Loucy (cell line): ENCODE measurements around the gene PPRC1.
A peak's percentile ranks its signal among the peaks of the same experiment; 100 is the strongest.

Experiments
- H2AFZ ChIP-seq: fragments of 200-600 bp; sonication (generic); 2 replicates; pipeline ENCODE4 v1.6.0; 2016; ENCODE audit warnings: antibody characterized with exemption, mild to moderate bottlenecking, low read length, moderate library complexity
- H3F3A ChIP-seq: fragments of 200-600 bp; 2 replicates; pipeline ENCODE4 v1.6.0; 2016; ENCODE audit warnings: antibody characterized with exemption, low read depth, mild to moderate bottlenecking
- H3K27me3 ChIP-seq: fragments of 200-600 bp; sonication (generic); 2 replicates; pipeline ENCODE4 v1.6.1; 2014; ENCODE audit warnings: low read length, mild to moderate bottlenecking; ENCODE audit not compliant: insufficient read depth, poor library complexity, severe bottlenecking
- H3K36me3 ChIP-seq: fragments of 200-600 bp; sonication (generic); 2 replicates; pipeline ENCODE4 v1.6.1; 2016; ENCODE audit warnings: low read length; ENCODE audit not compliant: insufficient read depth
- H3K4me1 ChIP-seq: fragments of 200-600 bp; sonication (generic); 2 replicates; pipeline ENCODE4 v1.5.1; 2014; ENCODE audit warnings: low read length, mild to moderate bottlenecking; ENCODE audit not compliant: insufficient read depth, poor library complexity, severe bottlenecking
- H3K4me2 ChIP-seq: fragments of 200-600 bp; sonication (generic); 2 replicates; pipeline ENCODE4 v1.6.0; 2014; ENCODE audit warnings: antibody characterized with exemption, low read length, low read depth, mild to moderate bottlenecking; ENCODE audit not compliant: poor library complexity, severe bottlenecking
- H3K4me3 ChIP-seq: fragments of 200-600 bp; sonication (generic); 2 replicates; pipeline ENCODE4 v1.5.1; 2014; ENCODE audit warnings: low read length, mild to moderate bottlenecking, mixed read lengths; ENCODE audit not compliant: poor library complexity, severe bottlenecking
- H3K79me2 ChIP-seq: fragments of 200-600 bp; sonication (generic); 2 replicates; pipeline ENCODE4 v1.6.1; 2014; ENCODE audit warnings: low read length; ENCODE audit not compliant: insufficient read depth
- H3K9ac ChIP-seq: fragments of 200-600 bp; sonication (generic); 2 replicates; pipeline ENCODE4 v1.6.0; 2014; ENCODE audit warnings: mild to moderate bottlenecking, low read depth, low read length, moderate library complexity; ENCODE audit not compliant: poor library complexity, severe bottlenecking
- H3K9me2 ChIP-seq: fragments of 200-600 bp; sonication (generic); replicated peaks from 2 replicates; pipeline ENCODE4 v1.6.1; 2016; ENCODE audit warnings: low read depth, low read length, mixed read lengths
- H3K9me3 ChIP-seq: fragments of 200-600 bp; sonication (generic); 2 replicates; pipeline ENCODE4 v1.6.1; 2014; ENCODE audit warnings: mild to moderate bottlenecking, antibody characterized with exemption, low read length, low read depth; ENCODE audit not compliant: insufficient read depth
- H4K20me1 ChIP-seq: fragments of 200-600 bp; sonication (generic); 2 replicates; pipeline ENCODE4 v1.6.0; 2014; ENCODE audit warnings: antibody characterized with exemption, low read length, mild to moderate bottlenecking; ENCODE audit not compliant: insufficient read depth, poor library complexity, severe bottlenecking
- CTCF ChIP-seq: fragments of 200-600 bp; sonication (generic); conservative IDR thresholded peaks from 2 replicates; pipeline ENCODE4 v1.5.1; 2014; ENCODE audit warnings: mild to moderate bottlenecking, antibody characterized with exemption, low read length
- EZH2phosphoT487 ChIP-seq: fragments of 200-600 bp; IDR thresholded peaks from 2 replicates; pipeline ENCODE4 v1.6.1; 2018; ENCODE audit warnings: antibody characterized with exemption, mild to moderate bottlenecking, moderate library complexity, borderline replicate concordance

PPRC1 gene

GRCh38 chr10:102170602-102171001, 37.8 kb downstream of the PPRC1 start:
- Histone ChIP-seq H3K4me2 (no peak overlapping the region), H3K9me2 (no peaks in the 10 kb centered on the region), H3K79me2 (no peaks in the 10 kb centered on the region), H3K9me3 (no peaks in the 10 kb centered on the region), H3F3A (no peaks in the 10 kb centered on the region), H3K9ac (no peak overlapping the region), H3K4me1 (no peaks in the 10 kb centered on the region), H2AFZ (no peak overlapping the region), H4K20me1 (no peaks in the 10 kb centered on the region), H3K27me3 (no peaks in the 10 kb centered on the region), H3K4me3 (no peak overlapping the region), H3K36me3 (no peaks in the 10 kb centered on the region)
- TF ChIP-seq EZH2phosphoT487, result no peak
- no peak for TF ChIP-seq CTCF

GRCh38 chr10:102172288-102172687, 39.4 kb downstream of the PPRC1 start:
- Histone ChIP-seq H3K79me2 (no peaks in the 10 kb centered on the region), H2AFZ (peak overlapping the region; percentile 52; the same call in 1 of the 2 replicates), H3K4me2 (no peak overlapping the region), H3K9me2 (no peaks in the 10 kb centered on the region), H4K20me1 (no peaks in the 10 kb centered on the region), H3K36me3 (no peaks in the 10 kb centered on the region), H3F3A (no peaks in the 10 kb centered on the region), H3K27me3 (no peaks in the 10 kb centered on the region), H3K9me3 (no peaks in the 10 kb centered on the region), H3K4me1 (no peaks in the 10 kb centered on the region), H3K9ac (no peak overlapping the region), H3K4me3 (no peak overlapping the region)
- TF ChIP-seq EZH2phosphoT487 (no peak), CTCF (no peak)

GRCh38 chr10:102175415-102175814, 42.6 kb downstream of the PPRC1 start:
- Histone ChIP-seq H3K4me1 (no peaks in the 10 kb centered on the region), H3K9me2 (no peaks in the 10 kb centered on the region), H3K9ac (no peak overlapping the region), H3K9me3 (no peaks in the 10 kb centered on the region), H3F3A (no peaks in the 10 kb centered on the region), H3K79me2 (no peaks in the 10 kb centered on the region), H3K4me3 (no peak overlapping the region), H2AFZ (no peak overlapping the region), H3K27me3 (peaks cover 5% of the 10 kb centered on the region), H3K36me3 (no peaks in the 10 kb centered on the region), H3K4me2 (no peak overlapping the region), H4K20me1 (no peaks in the 10 kb centered on the region)
- TF ChIP-seq CTCF (no peak), EZH2phosphoT487 (no peak)
